Measurements from ENCODE around the gene TRIOBP.

TRIOBP gene

DNA sequence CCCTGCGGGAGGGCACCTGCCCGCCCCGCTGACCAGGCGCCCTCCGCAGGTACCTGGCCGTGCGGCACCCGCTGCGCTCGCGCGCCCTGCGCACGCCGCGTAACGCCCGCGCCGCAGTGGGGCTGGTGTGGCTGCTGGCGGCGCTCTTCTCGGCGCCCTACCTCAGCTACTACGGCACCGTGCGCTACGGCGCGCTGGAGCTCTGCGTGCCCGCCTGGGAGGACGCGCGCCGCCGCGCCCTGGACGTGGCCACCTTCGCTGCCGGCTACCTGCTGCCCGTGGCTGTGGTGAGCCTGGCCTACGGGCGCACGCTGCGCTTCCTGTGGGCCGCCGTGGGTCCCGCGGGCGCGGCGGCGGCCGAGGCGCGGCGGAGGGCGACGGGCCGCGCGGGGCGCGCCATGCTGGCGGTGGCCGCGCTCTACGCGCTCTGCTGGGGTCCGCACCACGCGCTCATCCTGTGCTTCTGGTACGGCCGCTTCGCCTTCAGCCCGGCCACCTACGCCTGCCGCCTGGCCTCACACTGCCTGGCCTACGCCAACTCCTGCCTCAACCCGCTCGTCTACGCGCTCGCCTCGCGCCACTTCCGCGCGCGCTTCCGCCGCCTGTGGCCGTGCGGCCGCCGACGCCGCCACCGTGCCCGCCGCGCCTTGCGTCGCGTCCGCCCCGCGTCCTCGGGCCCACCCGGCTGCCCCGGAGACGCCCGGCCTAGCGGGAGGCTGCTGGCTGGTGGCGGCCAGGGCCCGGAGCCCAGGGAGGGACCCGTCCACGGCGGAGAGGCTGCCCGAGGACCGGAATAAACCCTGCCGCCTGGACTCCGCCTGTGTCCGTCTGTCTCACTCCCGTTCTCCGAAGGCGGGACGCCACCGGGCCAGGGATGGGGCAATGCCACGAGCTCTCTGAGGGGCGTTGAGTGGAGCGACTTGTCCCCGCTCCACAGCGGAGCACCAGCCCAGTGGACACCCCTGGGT, 128.1 kb downstream of the TRIOBP start:
- Histone ChIP-seq H3K36me3 (peaks cover 9% of the 10 kb centered on the region), H3K4me3 (ENCODE audit: low read depth, low read length) (no peak overlapping the region), H3K27ac (no peak overlapping the region), H3K27me3 (ENCODE audit: insufficient read depth, low read depth, severe bottlenecking) (peaks cover 10% of the 10 kb centered on the region), H3K9me3 (ENCODE audit: severe bottlenecking) (no peaks in the 10 kb centered on the region)
- TF ChIP-seq, protein P1, sequence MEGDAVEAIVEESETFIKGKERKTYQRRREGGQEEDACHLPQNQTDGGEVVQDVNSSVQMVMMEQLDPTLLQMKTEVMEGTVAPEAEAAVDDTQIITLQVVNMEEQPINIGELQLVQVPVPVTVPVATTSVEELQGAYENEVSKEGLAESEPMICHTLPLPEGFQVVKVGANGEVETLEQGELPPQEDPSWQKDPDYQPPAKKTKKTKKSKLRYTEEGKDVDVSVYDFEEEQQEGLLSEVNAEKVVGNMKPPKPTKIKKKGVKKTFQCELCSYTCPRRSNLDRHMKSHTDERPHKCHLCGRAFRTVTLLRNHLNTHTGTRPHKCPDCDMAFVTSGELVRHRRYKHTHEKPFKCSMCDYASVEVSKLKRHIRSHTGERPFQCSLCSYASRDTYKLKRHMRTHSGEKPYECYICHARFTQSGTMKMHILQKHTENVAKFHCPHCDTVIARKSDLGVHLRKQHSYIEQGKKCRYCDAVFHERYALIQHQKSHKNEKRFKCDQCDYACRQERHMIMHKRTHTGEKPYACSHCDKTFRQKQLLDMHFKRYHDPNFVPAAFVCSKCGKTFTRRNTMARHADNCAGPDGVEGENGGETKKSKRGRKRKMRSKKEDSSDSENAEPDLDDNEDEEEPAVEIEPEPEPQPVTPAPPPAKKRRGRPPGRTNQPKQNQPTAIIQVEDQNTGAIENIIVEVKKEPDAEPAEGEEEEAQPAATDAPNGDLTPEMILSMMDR (IDR thresholded peaks at IDR 0.05; ENCODE audit: low read depth, low read length), result no peak
- no peak for DNase-seq

All from WERI-Rb-1 (cell line).